GM19238 (cell line): Measurements from ENCODE around the gene LBHD2.

Source experiments
- DNase-seq: peaks from one replicate; pipeline ENCODE4 v3.0.0; 2011; ENCODE audit warnings: low spot score; ENCODE audit not compliant: insufficient read length

LBHD2 gene

GRCh38 chr14:103068351-103069073, 15.5 kb upstream of the LBHD2 start:
- no peak for DNase-seq

DNA sequence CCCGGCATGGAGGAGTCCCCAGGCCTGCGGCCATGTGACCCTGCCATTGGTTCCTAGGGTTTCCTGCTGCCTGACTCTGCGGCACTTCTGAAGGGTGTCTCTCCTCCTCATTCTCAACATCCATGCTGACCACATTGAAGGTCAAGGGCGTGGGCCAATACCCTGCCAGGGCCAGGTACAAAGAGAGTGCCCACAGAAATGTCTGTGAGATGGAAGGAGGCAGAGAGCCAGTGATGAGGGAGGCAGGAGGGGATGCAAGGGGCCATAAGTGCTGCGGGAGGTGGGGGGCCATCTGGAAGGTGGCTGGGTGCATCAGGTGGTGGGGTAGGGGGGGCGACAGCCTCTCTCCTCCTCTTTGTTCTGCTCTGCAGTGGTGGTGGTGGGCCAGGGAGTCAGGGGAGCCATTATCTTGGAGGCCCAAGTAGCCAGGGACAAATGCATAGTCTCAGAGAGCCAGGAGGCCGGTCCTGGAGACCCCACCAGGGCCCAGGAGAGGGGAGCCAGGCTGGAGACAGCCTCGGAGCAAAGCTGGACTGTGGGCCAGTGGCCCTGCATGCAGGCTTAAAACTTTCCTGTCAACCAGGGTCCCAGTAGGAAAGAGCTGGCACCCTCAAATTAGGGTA, 13.6 kb upstream of the LBHD2 start:
- no peak for DNase-seq

GRCh38 chr14:103070971-103071542, 13.0 kb upstream of the LBHD2 start:
- no peak for DNase-seq

DNA sequence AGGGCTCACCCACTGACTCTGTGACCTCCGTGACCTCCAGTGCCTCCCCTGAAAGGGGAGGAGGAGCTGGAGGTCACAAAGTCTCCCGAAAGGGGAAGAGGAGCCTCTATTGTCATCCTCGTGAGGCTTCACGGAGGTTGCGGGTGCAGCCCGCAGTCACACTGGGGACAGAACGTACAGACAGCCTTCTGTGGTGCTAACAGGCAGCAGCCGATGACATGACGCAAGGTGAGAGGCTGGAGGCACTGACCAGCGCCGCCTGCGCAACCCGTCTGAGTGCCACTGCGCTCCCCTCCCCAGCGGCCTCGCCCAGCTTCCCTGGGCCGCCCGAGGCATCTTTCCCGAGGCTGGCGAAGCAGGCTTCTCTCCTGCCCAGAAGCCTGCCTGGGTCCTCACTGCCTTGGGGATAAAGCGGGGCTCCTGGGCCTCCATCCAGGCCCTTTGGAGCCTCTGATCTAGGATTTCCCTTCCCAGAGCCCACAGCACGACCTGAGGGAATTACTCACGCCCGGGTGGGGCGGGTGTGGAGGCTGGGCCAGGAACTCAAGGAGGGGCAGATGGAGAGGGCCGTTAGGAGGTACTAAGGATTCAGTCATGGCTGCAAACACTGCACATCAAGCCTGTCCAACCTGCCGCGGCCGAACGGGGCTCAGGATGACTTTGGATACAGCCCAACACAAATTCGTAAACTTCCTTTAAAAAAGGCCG, 12.3 kb upstream of the LBHD2 start:
- DNase-seq = no peak

- DNase-seq = no peak
Measured at GRCh38 chr14:103072595-103073366, 11.2 kb upstream of the LBHD2 start.

GRCh38 chr14:103073367-103073875, 10.6 kb upstream of the LBHD2 start:
- no peak for DNase-seq

DNA sequence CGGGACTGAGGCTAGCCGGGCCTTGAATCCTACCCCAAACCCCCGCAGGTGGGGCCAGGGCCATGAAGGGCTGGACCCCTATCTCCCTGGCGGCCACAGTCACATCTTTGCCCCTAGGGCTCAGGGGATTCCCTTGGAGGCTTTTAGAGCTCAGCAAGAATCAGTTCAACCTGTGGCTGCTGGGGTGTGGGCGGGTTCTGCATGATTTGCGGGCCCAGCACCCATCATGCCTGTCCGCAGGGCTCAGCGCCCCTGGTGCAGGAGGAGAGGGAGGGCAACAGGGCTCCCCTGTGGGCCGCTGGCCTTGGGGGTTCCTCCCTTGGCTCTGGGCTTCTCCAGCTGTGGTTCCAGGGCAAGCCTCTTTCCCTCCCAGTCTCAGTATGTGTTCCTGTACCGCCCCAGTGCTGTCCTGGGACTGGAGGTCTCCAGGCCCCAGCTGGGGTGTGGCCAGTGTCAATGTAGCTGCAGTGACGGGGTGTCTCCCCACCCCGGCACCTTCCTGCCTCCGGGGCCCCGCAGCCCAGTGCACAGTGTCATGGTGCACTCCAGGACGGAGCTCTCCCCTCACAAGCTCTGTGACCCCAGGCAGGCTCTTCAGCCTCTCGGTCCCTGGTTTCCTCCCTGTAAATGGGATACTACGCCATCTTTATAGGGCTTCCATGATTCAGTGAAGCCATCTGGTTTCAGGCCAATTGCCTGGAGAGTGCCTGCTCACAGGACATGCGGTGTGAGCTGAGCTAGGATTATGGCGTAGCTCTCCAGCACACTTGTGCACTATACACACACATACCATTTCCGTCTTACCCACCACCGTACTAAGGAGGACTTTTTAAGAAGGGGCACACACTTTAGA, 9.9 kb upstream of the LBHD2 start:
- no peak for DNase-seq

GRCh38 chr14:103074729-103075367, 9.2 kb upstream of the LBHD2 start:
- no peak for DNase-seq

- peak; percentile 87 for DNase-seq
Measured at GRCh38 chr14:103078420-103078749, 5.6 kb upstream of the LBHD2 start.

DNA sequence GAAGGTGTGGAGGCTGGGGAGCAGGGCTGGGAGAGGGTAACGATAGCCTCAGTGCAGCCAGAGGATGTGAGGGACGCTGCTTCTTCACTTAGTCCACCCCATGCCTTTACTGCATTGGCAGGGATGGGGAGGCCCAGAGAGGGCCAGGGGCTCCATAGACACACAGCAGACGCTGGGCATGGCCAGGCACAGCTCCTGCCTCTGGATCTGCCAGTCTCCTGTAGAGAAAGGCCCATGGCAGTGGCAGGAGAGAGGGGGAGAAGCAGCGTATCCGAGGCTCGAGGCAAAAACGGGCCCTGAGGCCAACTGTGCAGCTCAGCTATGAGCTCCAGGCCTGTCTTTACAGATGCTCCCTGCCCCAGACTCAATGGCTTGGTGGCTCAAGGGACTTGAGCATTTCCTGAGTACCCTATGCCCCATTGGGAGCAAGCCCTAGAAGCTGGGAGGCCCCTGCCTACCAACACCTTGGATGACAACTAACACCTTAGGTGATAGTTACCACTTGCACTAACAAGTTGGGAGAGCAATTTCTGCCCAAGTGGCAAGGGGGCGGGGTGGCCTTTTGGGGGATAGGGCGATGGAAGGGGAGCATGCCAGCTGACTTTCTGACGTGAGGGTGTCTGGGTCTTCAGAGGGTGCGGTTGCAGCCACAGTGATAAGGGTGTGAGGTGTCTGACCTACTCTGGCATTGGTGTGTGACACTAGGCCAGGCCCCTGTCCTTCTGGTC, 5.0 kb upstream of the LBHD2 start:
- no peak for DNase-seq

GRCh38 chr14:103081951-103082350, 2.1 kb upstream of the LBHD2 start:
- no peak for DNase-seq

GRCh38 chr14:103085106-103086091, 1.4 kb downstream of the LBHD2 start:
- no peak for DNase-seq

DNA sequence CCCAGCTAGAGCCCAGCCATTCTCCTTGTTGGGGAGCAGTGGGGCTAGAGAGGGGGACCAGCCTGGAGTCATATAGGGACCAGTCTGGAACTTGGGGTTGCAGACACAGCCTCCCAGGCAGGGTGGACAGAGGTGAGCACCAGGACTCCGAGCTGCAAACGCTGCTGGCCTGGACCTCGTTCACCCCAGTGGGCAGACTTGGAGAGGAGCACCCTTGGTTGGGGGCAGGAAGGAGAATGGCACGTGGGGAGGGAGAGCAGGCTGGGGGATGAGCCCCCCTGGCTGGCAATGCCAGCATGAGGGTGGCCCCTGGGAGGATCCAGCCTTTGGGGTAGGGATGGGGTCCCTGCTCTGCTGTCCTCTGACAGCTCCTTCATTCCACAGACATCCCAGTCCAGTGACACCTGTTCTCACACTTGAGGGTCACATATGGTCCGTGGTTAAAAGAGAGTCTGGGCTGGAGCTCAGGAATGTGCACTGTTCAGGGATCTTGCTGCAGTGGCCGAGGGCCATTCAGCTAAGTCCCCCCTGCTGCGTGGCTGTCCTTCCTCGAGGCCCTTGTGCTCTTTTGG, 2.8 kb downstream of the LBHD2 start:
- DNase-seq = no peak

- DNase-seq = no peak
Measured at GRCh38 chr14:103087343-103087835, 3.4 kb downstream of the LBHD2 start.

DNA sequence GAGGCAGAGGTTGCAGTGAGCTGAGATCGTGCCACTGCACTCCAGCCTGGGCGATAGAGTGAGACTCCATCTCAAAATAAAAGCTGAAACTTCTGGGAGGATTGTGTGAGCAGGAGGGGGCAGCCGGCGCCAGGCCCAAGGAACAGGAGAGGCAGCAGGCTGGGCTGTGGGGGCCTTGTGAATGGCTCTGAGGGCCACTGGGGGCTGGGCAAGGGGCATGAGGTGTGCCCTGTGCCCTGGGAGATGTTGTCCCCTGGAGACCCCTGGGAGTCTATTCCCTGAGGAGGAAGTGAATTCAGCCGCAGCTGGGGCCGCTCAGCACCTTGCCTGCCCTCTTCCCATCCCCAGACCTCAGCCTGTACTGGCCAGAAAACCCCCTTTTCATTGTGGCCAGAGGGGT, 4.9 kb downstream of the LBHD2 start:
- no peak for DNase-seq

DNA sequence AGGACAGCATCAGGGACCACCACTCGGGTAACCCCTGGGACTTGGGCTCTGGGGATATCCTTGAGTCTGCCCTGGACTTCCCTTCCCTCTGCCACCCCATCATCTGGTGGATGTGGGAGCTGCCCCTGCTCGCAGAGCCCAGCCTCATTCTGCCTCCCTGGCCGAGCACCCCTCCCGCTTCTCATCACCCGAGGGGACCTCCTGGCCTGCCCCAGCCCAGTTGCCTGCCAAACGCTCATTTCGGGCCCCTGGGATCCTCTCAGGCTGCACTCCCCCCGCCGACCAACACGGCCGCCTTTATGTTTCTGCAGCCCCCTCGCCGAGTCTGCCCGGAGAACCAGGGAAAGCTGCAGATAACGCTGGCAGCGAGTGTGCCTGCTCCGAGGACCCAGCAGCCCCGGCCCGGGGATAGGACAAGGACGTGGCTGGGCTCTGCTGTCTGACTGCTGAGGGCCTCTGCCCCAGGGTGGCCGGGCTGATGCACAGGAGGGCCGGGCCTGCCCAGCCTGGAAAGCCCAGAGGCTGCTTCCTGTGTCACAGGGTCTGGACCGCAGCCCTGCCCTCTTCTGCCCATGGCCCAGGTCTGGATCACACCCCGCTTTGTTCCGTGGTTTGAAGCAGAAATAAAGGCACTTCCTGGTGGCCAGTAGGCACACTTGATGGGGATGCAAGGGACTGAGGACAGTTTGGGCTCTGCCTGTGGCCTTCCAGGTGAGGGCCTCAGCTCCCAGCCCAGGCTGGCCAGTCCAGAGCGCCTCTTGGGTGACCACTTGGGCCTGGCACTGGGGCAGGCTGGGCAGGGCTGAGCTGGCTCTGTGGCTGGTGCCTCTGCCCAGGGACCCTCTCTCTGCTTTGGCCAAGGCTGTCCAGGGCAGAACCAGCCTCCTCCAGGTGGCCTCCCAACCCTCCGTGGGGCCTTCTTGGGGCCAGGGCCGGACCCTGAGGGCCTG, 5.7 kb downstream of the LBHD2 start:
- no peak for DNase-seq
